Activated CD8-positive, alpha-beta memory T cell treated with anti-CD3 and anti-CD28 coated beads, Interleukin-2, amount 50 U/mL, for 24 hours (primary cell): Measurements from ENCODE around the gene OR13C2.
"Not testable (repeated sequence)": the region's sequence is repeated elsewhere in the genome, so short reads cannot be mapped to it uniquely, and the experiment has no call there.

Source experiments
- DNase-seq: peaks from one replicate; pipeline ENCODE4 v3.0.0-alpha.2; 2020; ENCODE audit errors: extremely low read depth

OR13C2 gene

GRCh38 chr9:104605527-104605926, at the start of gene OR13C2:
Gene OR13C2 (minus strand): TSS chr9:104605627. CDS start chr9:104605627, 0 bp downstream.
- not testable (repeated sequence) for DNase-seq

GRCh38 chr9:104635456-104635855, 30.0 kb upstream of the OR13C2 start:
- no peak for DNase-seq

- no peak for DNase-seq
These were observed 28.6 kb upstream of the OR13C2 start for GRCh38 chr9:104633976-104634520.

DNA sequence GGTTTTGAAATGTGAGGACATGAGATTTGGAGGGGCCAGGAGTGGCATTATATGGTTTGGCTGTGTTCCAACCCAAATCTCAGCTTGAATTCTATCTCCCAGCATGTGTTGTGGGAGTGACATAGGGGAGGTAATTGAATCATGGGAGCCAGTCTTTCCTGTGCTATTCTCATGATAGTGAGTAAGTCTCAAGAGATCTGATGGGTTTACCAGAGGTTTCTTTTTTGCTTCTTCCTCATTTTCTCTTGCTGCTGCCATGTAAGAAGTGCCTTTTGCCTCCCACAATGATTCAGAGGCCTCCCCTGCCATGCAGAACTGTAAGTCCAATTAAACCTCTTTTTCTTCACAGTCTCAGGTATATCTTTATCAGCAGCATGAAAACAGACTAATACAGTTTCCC, 20.5 kb upstream of the OR13C2 start:
- not testable (repeated sequence) for DNase-seq

DNA sequence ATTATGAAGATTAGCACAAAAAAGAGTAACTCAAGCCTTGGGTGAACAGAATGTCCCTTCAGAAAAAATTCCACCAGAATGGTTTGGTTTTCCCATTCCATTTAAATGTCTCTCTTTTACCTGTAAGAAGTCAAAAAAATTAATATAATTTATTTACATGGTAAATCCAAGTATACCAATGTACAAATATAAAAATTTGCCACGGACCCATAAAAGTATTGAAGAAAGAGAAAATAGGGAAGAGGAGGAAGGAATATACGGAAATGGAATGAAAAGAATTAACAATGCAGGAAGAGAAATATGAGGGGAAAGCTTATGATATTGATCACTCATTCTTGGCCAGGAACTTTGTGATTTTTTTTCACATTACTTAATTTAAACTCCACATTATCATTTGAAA, 12.7 kb upstream of the OR13C2 start, which contains the start of gene OR13C9:
TSS of gene OR13C9 (minus strand) at position 101 of the 400 bp plus-strand sequence. CDS start at position 101, 0 bp downstream.
- DNase-seq: no peak

DNA sequence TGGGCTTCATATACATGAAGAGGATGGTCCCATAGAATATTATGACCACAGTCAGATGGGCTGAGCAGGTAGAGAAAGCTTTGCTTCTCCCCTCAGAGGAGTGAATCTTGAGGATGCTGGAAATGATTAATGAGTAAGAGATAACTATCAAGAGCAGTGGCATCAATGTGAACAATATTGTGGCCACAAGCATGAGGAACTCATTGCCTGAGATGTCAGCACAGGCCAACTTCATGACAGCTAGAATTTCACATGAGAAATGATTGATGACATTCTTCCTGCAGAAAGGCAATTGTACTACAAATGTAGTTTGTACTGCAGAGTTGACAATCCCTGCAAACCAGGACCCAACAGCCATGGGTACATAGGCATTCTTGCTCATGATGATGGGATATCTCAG, 12.0 kb upstream of the OR13C2 start:
- no peak for DNase-seq

DNA sequence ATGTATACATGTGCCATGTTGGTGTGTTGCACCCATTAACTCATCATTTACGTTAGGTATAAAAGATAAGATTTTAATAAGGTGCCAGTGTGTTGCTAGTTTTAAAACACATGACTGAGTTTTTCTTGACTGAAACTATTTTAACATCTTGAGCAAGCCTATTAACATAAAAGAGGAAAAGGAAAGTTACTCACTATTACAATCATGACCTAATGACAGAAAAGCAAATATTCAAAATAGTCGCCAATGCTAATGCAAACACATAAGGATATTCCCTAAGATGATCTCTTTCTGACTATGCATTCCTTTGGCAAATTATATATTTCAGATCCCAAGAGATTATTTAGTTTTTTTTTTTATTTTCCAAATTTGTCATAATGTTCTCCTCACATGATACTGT, 5.8 kb upstream of the OR13C2 start:
- no peak for DNase-seq

DNA sequence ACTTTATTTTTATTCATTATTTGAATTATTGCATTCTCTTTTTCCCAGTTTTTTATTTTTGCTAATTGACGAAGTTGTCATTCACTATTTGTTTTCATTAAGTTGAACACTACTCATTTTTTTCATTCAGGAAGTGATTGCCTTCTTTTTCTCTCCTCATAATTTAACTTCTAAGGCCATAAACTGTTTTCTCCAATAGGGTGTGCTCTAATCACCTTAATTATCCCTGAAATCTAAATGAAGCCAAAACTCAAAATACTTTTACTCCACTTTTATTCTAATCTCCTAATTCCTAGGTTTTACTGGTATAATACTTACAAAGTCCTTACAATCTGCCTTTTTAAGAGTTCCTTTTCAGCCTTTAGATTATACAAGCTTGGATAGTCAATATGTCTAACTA, 2.9 kb upstream of the OR13C2 start:
- DNase-seq: no peak

- no peak for DNase-seq
These were observed 725 bp upstream of the OR13C2 start for GRCh38 chr9:104606152-104606551.

GRCh38 chr9:104604801-104605200, 626 bp downstream of the OR13C2 start:
- no peak for DNase-seq

DNA sequence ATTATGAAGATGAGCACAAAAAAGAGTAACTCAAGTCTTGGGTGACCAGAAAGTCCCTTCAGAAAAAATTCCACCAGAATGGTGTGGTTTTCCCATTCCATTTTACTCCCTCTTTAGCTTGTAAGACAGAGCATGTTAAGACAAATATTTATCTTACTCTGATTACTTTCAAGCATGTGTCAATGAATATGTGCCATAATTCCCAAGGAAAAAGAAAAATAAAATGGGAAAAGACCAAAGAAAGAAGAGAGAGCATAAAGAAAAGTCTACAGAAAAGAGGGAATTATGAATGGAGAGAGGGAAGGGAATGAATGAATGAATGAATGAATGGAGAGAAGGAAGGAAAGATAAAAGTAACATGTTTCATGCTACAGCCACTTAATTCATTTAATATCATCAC, 6.1 kb downstream of the OR13C2 start, which contains the start of gene OR13C5:
TSS of gene OR13C5 (minus strand) at position 101 of the 400 bp plus-strand sequence. CDS start at position 101, 0 bp downstream.
- not testable (repeated sequence) for DNase-seq

DNA sequence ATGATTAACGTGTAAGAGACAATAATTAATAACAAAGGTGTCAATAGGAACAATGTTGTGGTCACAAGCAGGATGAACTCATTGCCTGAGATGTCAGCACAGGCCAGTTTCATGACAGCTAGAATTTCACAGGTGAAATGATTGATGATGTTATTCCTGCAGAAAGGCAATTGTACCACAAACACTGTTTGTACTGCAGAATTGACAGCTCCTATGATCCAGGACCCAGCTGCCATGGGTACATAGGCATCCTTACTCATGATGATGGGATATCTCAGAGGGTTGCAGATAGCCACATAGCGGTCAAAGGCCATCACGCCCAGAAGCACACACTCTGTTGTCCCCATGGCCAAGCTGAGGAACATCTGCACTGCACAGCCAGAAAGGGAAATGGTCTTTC, 6.7 kb downstream of the OR13C2 start:
- not testable (repeated sequence) for DNase-seq

DNA sequence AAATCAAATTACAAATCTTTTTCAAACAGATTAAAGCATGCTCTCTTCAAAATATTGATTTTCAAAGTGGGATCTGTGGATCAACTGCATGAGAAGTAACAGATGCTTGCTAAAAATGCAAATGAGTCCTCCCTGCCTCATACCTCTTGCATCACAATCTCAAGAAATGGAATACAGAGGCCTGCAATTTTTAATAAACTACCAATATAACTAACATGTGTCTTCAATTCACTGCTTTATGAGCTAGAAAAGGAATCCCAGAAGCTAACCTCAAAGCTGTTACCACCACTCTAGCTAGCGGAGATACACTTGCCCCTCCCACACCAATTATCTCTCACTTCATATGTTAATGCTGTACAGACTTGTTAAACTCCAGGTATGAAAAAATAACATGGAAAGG, 15.8 kb downstream of the OR13C2 start:
- no peak for DNase-seq

GRCh38 chr9:104586496-104587180, 18.8 kb downstream of the OR13C2 start:
- DNase-seq: no peak

DNA sequence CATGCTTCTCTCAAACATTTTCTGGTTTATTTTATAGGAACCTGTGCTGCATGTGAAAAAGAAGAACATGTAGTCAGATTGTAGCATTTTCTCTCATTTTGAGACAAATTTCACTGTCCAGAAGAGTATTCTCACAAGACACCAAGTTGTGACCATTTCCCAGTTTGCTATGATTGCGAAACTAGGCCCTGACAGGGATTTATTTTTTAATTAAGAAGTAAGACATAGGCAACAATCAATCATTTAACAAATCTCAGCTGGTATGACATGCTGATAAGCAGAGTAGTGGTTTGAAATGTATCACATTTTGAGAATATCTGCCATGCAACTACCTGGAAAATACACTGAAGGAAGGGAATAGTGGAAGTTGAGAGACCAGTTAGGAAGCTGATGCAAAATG, 24.9 kb downstream of the OR13C2 start:
- DNase-seq: no peak

DNA sequence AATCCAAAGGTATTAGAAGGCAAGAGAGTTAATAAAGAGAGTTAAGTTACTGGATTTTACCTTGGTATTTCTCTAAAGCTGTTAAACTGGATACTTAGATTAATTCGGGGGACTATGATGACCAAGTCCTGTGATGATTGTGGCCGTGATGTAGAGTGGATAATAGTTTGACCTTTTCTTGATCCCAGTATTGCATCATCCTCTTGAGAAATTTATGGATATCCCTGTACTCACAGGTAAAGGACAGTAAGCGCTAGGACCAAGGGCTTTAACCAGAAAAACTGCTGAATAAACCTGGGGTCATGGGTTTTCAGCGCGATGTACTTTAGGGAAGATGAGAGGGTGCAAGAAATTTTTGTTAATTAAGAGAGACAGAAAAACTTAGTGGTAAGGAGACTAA, 28.2 kb downstream of the OR13C2 start:
- DNase-seq: no peak

GRCh38 chr9:104575456-104575855, 30.0 kb downstream of the OR13C2 start:
- no peak for DNase-seq

DNA sequence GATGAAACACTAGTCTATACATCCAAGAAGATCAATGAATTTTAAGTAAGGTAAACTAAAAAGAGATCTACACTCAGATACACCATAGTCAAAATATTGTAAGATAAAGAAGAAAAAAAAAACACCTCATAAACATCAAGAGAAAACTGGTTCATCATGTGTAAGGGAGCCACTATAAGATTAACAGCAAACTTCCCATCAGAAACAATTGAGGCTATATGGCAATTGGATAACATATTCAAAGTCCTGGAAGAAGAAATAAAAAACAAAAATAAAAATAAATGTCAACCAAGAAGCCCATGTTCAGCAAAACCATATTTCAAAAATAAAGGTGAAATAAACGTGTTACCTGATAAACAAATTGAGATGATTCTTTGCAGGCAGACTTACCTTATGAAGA, 32.8 kb downstream of the OR13C2 start:
- no peak for DNase-seq

- DNase-seq: no peak
These were observed 36.6 kb downstream of the OR13C2 start, which contains the start of gene OR13C8 for GRCh38 chr9:104568868-104569267. Gene OR13C8 (plus strand): TSS chr9:104569168. CDS start chr9:104569168, 0 bp downstream.

DNA sequence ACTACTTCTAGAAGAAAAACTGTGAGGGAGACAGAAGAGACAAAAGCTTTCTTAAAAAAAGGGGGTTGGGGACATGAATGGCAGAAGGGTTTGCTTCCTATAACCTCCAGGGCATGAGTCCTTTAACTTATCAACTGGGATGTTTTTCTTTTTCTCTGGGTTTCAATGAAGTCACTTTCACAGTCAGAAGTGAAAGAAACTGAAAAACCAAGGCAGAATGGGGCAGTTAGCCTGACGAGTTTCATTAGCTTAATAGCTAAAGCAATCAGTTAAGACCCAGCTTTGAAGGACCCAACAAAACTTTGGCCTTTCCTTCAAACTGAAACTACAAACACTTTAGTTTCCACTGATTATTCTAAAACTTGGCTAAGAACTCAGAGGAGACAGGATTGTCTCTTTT, 41.1 kb downstream of the OR13C2 start:
- no peak for DNase-seq

DNA sequence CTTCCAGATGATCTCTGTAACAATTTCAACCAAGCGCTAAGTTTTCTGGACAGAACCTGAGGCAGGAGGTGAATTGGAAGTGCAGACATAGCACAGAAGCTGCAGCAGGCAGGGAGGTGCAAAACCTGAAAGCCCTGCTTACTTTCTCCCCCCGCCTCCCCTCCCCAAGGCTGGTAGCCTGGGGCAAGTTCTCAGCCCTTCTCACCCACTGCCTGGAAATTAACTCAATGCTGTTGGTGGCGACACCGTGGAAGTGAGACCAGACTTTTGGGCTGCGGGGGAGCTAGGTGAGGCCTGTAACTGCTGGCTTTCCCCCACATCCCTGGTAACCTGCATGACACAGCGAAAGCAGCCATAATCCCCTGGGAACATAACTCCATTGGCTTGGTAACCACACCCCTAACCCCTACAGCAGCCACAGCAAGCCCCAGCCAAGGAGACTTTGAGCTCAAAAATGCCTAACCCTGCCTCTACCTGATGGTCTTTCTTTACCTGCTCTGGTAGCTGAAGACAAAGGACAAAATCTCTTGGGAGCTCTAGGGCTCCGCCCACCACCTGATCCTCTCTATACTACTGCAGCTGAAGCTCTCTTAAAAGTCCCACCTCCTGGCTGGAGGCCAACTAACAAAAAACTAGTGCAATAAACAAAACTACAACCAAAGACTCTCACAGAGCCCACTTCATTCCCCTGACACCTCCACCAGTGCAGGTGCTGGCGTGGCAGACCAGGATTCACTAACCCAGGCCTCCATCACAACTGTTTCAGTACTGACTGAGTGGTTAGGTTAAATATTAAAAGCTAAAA, 48.4 kb downstream of the OR13C2 start:
- DNase-seq: no peak

- DNase-seq: no peak
These were observed 49.9 kb downstream of the OR13C2 start for GRCh38 chr9:104555521-104555920.
